ENCODE results near the gene MRPL41. TPM values are rescaled to one million over a fixed set of nuclear protein-coding genes. Genes with fewer than 3 reads are reported as not detected.

Gene MRPL41
- total RNA-seq, 1 donor: 30.4 TPM

DNA sequence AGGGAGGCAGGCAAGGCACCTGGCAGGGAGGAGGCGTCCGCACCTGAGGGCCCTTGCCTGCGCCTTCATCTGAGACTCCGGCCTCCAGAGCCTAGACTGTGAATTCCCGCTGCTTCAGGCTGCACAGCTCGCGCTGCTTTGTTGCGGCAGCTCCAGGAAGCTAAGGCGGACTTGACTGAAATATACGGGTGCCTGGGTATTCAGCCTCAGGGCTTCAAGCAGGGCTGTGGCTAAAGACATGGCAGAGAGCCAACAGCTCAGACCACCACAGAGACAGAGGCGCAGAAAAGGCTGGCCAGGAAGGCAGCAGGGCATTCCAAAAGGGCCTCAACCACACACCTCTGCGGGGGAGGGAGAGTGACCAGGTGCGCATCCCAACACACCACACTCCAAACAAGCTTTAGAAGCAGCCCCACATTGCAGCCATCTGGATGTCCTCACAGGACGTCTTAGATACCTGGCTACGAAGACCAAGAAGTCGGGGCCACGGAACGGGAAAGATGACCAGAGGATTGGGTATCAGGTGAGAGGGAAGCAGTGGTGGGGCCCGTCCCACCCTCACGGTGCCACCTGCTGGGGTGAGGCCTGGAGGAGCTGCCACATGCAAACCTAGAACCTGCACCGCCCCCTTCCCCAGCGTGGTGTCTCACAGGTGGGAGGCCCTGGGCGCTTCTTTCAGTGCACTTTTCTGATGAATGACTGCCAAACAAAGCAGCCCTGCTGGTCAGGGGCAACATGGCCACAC is 28.7 kb downstream of the MRPL41 start:
- H3K27me3 ChIP-seq (ENCODE audit: insufficient read depth, low read length): no peaks in the 10 kb centered on the region
- H4K20me1 ChIP-seq (ENCODE audit: insufficient read depth, low read length): peaks cover 16% of the 10 kb centered on the region
- no peak overlapping the region for H2AFZ ChIP-seq (ENCODE audit: low read length)
- peaks cover 47% of the 10 kb centered on the region for H3K79me2 ChIP-seq (ENCODE audit: insufficient read depth, low read length)
- peaks cover 16% of the 10 kb centered on the region for H3K4me1 ChIP-seq (ENCODE audit: insufficient read depth, low read length)
- DNase-seq (ENCODE audit: insufficient read length, low spot score, missing footprints): peak; percentile 82
- no peak overlapping the region for H3K4me3 ChIP-seq (ENCODE audit: insufficient read depth, low read length)
- TF ChIP-seq, protein P1, sequence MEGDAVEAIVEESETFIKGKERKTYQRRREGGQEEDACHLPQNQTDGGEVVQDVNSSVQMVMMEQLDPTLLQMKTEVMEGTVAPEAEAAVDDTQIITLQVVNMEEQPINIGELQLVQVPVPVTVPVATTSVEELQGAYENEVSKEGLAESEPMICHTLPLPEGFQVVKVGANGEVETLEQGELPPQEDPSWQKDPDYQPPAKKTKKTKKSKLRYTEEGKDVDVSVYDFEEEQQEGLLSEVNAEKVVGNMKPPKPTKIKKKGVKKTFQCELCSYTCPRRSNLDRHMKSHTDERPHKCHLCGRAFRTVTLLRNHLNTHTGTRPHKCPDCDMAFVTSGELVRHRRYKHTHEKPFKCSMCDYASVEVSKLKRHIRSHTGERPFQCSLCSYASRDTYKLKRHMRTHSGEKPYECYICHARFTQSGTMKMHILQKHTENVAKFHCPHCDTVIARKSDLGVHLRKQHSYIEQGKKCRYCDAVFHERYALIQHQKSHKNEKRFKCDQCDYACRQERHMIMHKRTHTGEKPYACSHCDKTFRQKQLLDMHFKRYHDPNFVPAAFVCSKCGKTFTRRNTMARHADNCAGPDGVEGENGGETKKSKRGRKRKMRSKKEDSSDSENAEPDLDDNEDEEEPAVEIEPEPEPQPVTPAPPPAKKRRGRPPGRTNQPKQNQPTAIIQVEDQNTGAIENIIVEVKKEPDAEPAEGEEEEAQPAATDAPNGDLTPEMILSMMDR (IDR thresholded peaks at IDR 0.05; ENCODE audit: extremely low read depth, low read depth, low read length): no peak
- no peak overlapping the region for H3K4me2 ChIP-seq (ENCODE audit: insufficient read depth, low read length)
- H3K9me3 ChIP-seq (ENCODE audit: low read depth, low read length): no peaks in the 10 kb centered on the region
- no peak overlapping the region for H3K27ac ChIP-seq (ENCODE audit: low read depth, low read length)
- H3K36me3 ChIP-seq (ENCODE audit: insufficient read depth, low read length): peaks cover 24% of the 10 kb centered on the region

DNA sequence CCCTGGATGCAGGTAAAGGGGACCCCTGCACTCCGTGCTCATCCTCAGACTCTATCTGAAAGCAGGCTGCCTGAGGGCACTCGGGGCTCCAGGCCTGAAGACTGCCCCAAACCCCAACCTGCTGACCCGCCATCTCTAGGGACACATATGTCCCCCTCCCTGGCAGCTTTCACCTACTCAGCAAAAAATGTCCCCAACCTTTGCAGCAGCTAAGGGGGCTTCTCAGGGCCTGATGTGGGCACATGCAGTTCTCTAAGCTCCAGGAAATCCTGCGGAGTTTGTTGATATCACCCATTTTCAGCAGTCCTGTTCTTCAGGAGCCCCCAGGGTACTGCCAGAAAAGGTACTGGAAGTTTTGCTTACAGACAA is 29.3 kb downstream of the MRPL41 start:
- no peak overlapping the region for H3K4me3 ChIP-seq (ENCODE audit: insufficient read depth, low read length)
- H4K20me1 ChIP-seq (ENCODE audit: insufficient read depth, low read length): peaks cover 11% of the 10 kb centered on the region
- peaks cover 21% of the 10 kb centered on the region for H3K36me3 ChIP-seq (ENCODE audit: insufficient read depth, low read length)
- no peak overlapping the region for H2AFZ ChIP-seq (ENCODE audit: low read length)
- peaks cover 16% of the 10 kb centered on the region for H3K4me1 ChIP-seq (ENCODE audit: insufficient read depth, low read length)
- H3K79me2 ChIP-seq (ENCODE audit: insufficient read depth, low read length): peaks cover 45% of the 10 kb centered on the region
- H3K27me3 ChIP-seq (ENCODE audit: insufficient read depth, low read length): no peaks in the 10 kb centered on the region
- H3K9me3 ChIP-seq (ENCODE audit: low read depth, low read length): no peaks in the 10 kb centered on the region
- TF ChIP-seq, protein P1 (IDR thresholded peaks at IDR 0.05; ENCODE audit: extremely low read depth, low read depth, low read length): no peak
- no peak overlapping the region for H3K27ac ChIP-seq (ENCODE audit: low read depth, low read length)
- peak; percentile 44 for DNase-seq (ENCODE audit: insufficient read length, low spot score, missing footprints)
- no peak overlapping the region for H3K4me2 ChIP-seq (ENCODE audit: insufficient read depth, low read length)

DNA sequence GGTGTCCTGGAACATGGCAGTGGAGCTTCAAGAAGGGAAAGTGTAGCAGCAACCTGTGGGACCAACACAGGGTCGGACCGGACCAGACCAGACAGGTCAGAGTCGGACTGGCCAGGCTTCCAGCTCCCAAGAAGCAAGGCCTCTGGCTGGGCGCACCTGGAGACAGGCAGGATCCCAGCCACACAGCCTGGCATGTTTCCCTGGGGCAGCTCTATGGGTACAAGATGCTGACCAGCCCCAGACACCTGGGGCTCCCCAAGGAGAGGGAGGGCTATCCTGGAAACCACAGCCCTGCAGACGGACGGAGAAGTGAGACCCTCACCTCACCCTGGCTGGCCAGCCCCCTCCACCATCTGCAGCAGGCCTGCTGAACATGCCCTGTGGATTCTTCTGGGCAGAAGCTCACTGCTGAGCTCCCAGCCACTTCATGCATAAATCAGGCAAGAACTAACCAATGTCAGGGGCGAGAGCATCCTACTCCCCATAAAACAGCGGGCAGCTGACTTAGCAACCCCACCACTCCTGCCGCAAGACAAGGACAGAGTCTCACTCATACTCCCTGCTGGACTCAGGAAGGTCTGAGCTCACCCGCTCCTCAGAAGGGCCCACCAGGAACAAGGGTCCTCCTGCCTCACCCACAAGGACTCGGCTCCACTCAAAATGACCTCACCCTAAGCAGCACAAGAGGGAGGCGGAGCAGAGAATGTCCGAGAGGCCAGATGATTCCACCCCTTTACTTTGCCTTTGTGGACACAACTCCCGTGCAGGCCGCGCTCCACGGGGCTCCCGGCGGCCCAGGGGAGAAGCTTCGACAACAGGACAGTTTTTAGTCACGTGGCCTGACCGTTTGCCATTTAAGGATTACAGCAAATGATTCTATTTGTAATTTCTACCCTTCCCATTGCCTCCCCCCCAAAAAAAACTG is 29.9 kb downstream of the MRPL41 start:
- H3K79me2 ChIP-seq (ENCODE audit: insufficient read depth, low read length): peaks cover 39% of the 10 kb centered on the region
- TF ChIP-seq, protein P1 (IDR thresholded peaks at IDR 0.05; ENCODE audit: extremely low read depth, low read depth, low read length): no peak

More for the DNA sequence above, 29.9 kb downstream of the MRPL41 start:
- Histone ChIP-seq H4K20me1 (ENCODE audit: insufficient read depth, low read length) (peaks cover 7% of the 10 kb centered on the region), H2AFZ (ENCODE audit: low read length) (no peak overlapping the region), H3K27me3 (ENCODE audit: insufficient read depth, low read length) (no peaks in the 10 kb centered on the region), H3K4me2 (ENCODE audit: insufficient read depth, low read length) (no peak overlapping the region), H3K27ac (ENCODE audit: low read depth, low read length) (no peak overlapping the region), H3K4me3 (ENCODE audit: insufficient read depth, low read length) (no peak overlapping the region), H3K4me1 (ENCODE audit: insufficient read depth, low read length) (peaks cover 16% of the 10 kb centered on the region), H3K36me3 (ENCODE audit: insufficient read depth, low read length) (peaks cover 27% of the 10 kb centered on the region), H3K9me3 (ENCODE audit: low read depth, low read length) (no peaks in the 10 kb centered on the region)
- peak; percentile 70 for DNase-seq (ENCODE audit: insufficient read length, low spot score, missing footprints)
